Lung (tissue), 12 donors: ENCODE measurements around the gene THAP7. TPM values are rescaled to one million over a fixed set of nuclear protein-coding genes. Genes with fewer than 3 reads are reported as not detected.
"Not testable (repeated sequence)": the region's sequence is repeated elsewhere in the genome, so short reads cannot be mapped to it uniquely, and the experiment has no call there.

Experiments
- ATAC-seq: fragments of 200-7000 bp; cut with Tn5 transposase; one replicate; pipeline ENCODE4 v1.9.1; 2020; ENCODE audit warnings: moderate number of reproducible peaks; ENCODE audit not compliant: insufficient read depth, low FRiP score
- DNase-seq, 3 donors: peaks; one replicate each; pipeline ENCODE4 v3.0.0-alpha.2; 2013 to 2017
- H3K27ac ChIP-seq, 2 donors: one replicate each; pipeline ENCODE4 v1.5.1; 2013; ENCODE audit warnings: mild to moderate bottlenecking in 2 of 2, moderate library complexity in 2 of 2, control low read depth in 1 of 2, inconsistent platforms in 1 of 2, low read depth in 1 of 2, low read length in 1 of 2
- H3K27me3 ChIP-seq, 3 donors: one replicate each; pipeline ENCODE4 v1.5.1; 2013; ENCODE audit warnings: low read length in 2 of 3; ENCODE audit not compliant: control insufficient read depth in 3 of 3, insufficient read depth in 3 of 3
- H3K36me3 ChIP-seq, 4 donors: one replicate each; pipeline ENCODE4 v1.5.1; 2013; ENCODE audit warnings: low read length in 4 of 4, mild to moderate bottlenecking in 1 of 4, moderate library complexity in 1 of 4; ENCODE audit not compliant: control insufficient read depth in 4 of 4, insufficient read depth in 4 of 4
- H3K4me1 ChIP-seq, 5 donors: one replicate each; pipeline ENCODE4 v1.5.1; 2013; ENCODE audit warnings: low read length in 5 of 5, mild to moderate bottlenecking in 2 of 5, moderate library complexity in 1 of 5; ENCODE audit not compliant: control insufficient read depth in 5 of 5, insufficient read depth in 5 of 5
- H3K4me3 ChIP-seq: one replicate; pipeline ENCODE4 v1.5.1; 2013; ENCODE audit warnings: mild to moderate bottlenecking, control low read depth, moderate library complexity
- H3K9ac ChIP-seq, 2 donors: one replicate each; pipeline ENCODE4 v1.5.1; 2013; ENCODE audit warnings: low read length in 2 of 2, control low read depth in 1 of 2; ENCODE audit not compliant: insufficient read depth in 1 of 2
- H3K9me3 ChIP-seq, 4 donors: one replicate each; pipeline ENCODE4 v1.5.1; 2013; ENCODE audit warnings: low read length in 3 of 4, mild to moderate bottlenecking in 1 of 4, moderate library complexity in 1 of 4; ENCODE audit not compliant: control insufficient read depth in 4 of 4, insufficient read depth in 3 of 4
- CTCF ChIP-seq: IDR thresholded peaks from 2 replicates; pipeline ENCODE4 v1.5.1; 2012; ENCODE audit warnings: mild to moderate bottlenecking; ENCODE audit errors: control extremely low read depth, extremely low read depth
- whole genome bisulfite sequencing, 2 donors: extraction: QIAGEN DNeasy Blood & Tissue Kit; methylation state at CpG; one replicate each; pipeline ENCODE4 v1.1.7; 2013; 5-methylcytosine and 5-hydroxymethylcytosine counted together
- polyA plus RNA-seq, 2 donors: library from polyadenylated mRNA; stranded (reverse); fragments of 200-250 nt; gene quantifications; one replicate each; pipeline ENCODE4 v1.2.1, GENCODE V29; 2013
- total RNA-seq, 2 donors: library from RNA; depleted of rRNA in 1 of 2; stranded (reverse); fragments of >200 nt in 1 of 2; gene quantifications; one replicate each; pipeline ENCODE4 v1.2.1, GENCODE V29; 2014 to 2021
- donor health status: control.
- donor health status: control.
- donor health status: Bipolar disorder and iron deficiency.
- donor health status: healthy.
- donor health status: DM: yes; HTN: yes; CAD: no.

The THAP7 gene
- total and polyA plus RNA-seq, 4 donors = 20.4 to 61.3 (median 27.6) TPM

GRCh38 chr22:20973634-20974286 is 28.2 kb downstream of the THAP7 start:
- Histone ChIP-seq H3K27ac (no peak overlapping the region), H3K9ac (no peak overlapping the region), H3K36me3 (no peaks in the 10 kb centered on the region), H3K4me3 (no peak overlapping the region), H3K4me1 (no peaks in the 10 kb centered on the region), H3K9me3 (peaks cover 0 to 3% (median 0%) of the 10 kb centered on the region in 4 donors), H3K27me3 (peaks cover 0 to 2% (median 0%) of the 10 kb centered on the region in 3 donors)
- DNase-seq = no peak
- WGBS, 2 donors = 62 to 77% methylated on average over 21 of the region's 21 CpGs
- no peak for TF ChIP-seq CTCF
- ATAC-seq = peak; percentile 15

- DNase-seq (no peak), ATAC-seq (no peak)
- Histone ChIP-seq H3K4me3 (no peak overlapping the region), H3K9ac (no peak overlapping the region), H3K9me3 (no peaks in the 10 kb centered on the region), H3K4me1 (peaks cover 0 to 3% (median 0%) of the 10 kb centered on the region in 5 donors), H3K27me3 (no peaks in the 10 kb centered on the region), H3K36me3 (no peaks in the 10 kb centered on the region), H3K27ac (no peak overlapping the region)
- TF ChIP-seq CTCF = no peak
- 74 to 78% methylated on average over 20 to 21 of the region's 21 CpGs for WGBS, 2 donors
Observed at GRCh38 chr22:20972933-20973577, 28.9 kb downstream of the THAP7 start.

- 64 to 82% methylated on average over 11 of the region's 11 CpGs for WGBS, 2 donors
- not testable (repeated sequence) for ATAC-seq, DNase-seq
Observed at GRCh38 chr22:20972014-20972694, 29.8 kb downstream of the THAP7 start.

More at GRCh38 chr22:20972014-20972694, 29.8 kb downstream of the THAP7 start:
- H3K36me3 ChIP-seq, H3K9ac ChIP-seq, H3K4me3 ChIP-seq, H3K4me1 ChIP-seq, H3K9me3 ChIP-seq, H3K27ac ChIP-seq, H3K27me3 ChIP-seq: not testable (repeated sequence)
